Right atrium auricular region (tissue), 2 donors: ENCODE results near the gene VILL. TPM values are rescaled to one million over a fixed set of nuclear protein-coding genes. Genes with fewer than 3 reads are reported as not detected.

ENCODE experiments used
- DNase-seq: peaks from one replicate; pipeline ENCODE4 v3.0.0-alpha.2; 2019; ENCODE audit warnings: low spot score
- H3K27ac ChIP-seq, 2 donors: fragments of 200-600 bp; sonication (generic); 1 replicate in 1 of 2; 2 replicates in 1 of 2; pipeline ENCODE4 v1.5.1; 2016 to 2019
- H3K27me3 ChIP-seq, 2 donors: fragments of 200-600 bp; sonication (generic); one replicate each; pipeline versions ENCODE4 v1.5.1 to v1.6.0; 2017 to 2019
- H3K36me3 ChIP-seq: fragments of 200-600 bp; sonication (generic); one replicate; pipeline ENCODE4 v1.5.1; 2016
- H3K4me1 ChIP-seq, 2 donors: fragments of 200-600 bp; sonication (generic); one replicate each; pipeline versions ENCODE4 v1.5.1 to v1.6.0; 2017 to 2019
- H3K4me3 ChIP-seq, 2 donors: fragments of 200-600 bp; sonication (generic); 1 replicate in 1 of 2; 2 replicates in 1 of 2; pipeline ENCODE4 v1.5.1; 2017 to 2019; ENCODE audit warnings: mild to moderate bottlenecking in 1 of 2, moderate library complexity in 1 of 2
- H3K9me3 ChIP-seq, 2 donors: fragments of 200-600 bp; sonication (generic); one replicate each; pipeline ENCODE4 v1.5.1; 2019
- CTCF ChIP-seq, 2 donors: fragments of 200-600 bp; sonication (generic); IDR thresholded peaks; one replicate each; pipeline ENCODE4 v1.5.1; 2019; ENCODE audit warnings: antibody characterized with exemption in 2 of 2
- total RNA-seq, 2 donors: library from RNA; depleted of rRNA; stranded (reverse); fragments of >200 nt; gene quantifications; one replicate each; pipeline ENCODE4 v1.1.0, GENCODE V29; 2016

The VILL gene
- total RNA-seq, 2 donors from 2014 or later: 4.2 to 12.2 TPM

- no peaks in the 10 kb centered on the region for H3K36me3 ChIP-seq
- DNase-seq: no peak
- no peak for TF ChIP-seq CTCF (IDR thresholded peaks at IDR 0.05)
- H3K9me3 ChIP-seq: no peaks in the 10 kb centered on the region
- no peak overlapping the region for H3K27ac ChIP-seq
- no peaks in the 10 kb centered on the region for H3K27me3 ChIP-seq
- no peak overlapping the region for H3K4me3 ChIP-seq
- peaks cover 0 to 18% of the 10 kb centered on the region in 2 donors for H3K4me1 ChIP-seq
Measured at GRCh38 chr3:37988931-37989525, 1.6 kb upstream of the VILL start.

- H3K27ac ChIP-seq: no peak overlapping the region
- DNase-seq: no peak
Measured at GRCh38 chr3:37989821-37990480, 635 bp upstream of the VILL start.

GRCh38 chr3:37991109-37991508 is 523 bp downstream of the VILL start:
- no peak overlapping the region for H3K27ac ChIP-seq
- H3K4me1 ChIP-seq: peaks cover 0 to 21% of the 10 kb centered on the region in 2 donors
- no peak for TF ChIP-seq CTCF (IDR thresholded peaks at IDR 0.05)
- no peak overlapping the region for H3K4me3 ChIP-seq
- no peaks in the 10 kb centered on the region for H3K9me3 ChIP-seq
- H3K36me3 ChIP-seq: no peaks in the 10 kb centered on the region
- no peak for DNase-seq
- no peaks in the 10 kb centered on the region for H3K27me3 ChIP-seq

More at GRCh38 chr3:37989821-37990480, 635 bp upstream of the VILL start:
- peaks cover 0 to 26% of the 10 kb centered on the region in 2 donors for H3K4me1 ChIP-seq
- TF ChIP-seq CTCF (IDR thresholded peaks at IDR 0.05): no peak
- H3K36me3 ChIP-seq: no peaks in the 10 kb centered on the region
- no peaks in the 10 kb centered on the region for H3K9me3 ChIP-seq
- H3K27me3 ChIP-seq: no peaks in the 10 kb centered on the region
- H3K4me3 ChIP-seq: no peak overlapping the region

GRCh38 chr3:37991823-37992222 is 1.2 kb downstream of the VILL start:
- no peaks in the 10 kb centered on the region for H3K27me3 ChIP-seq
- H3K36me3 ChIP-seq: no peaks in the 10 kb centered on the region
- no peaks in the 10 kb centered on the region for H3K9me3 ChIP-seq
- TF ChIP-seq CTCF (IDR thresholded peaks at IDR 0.05): no peak
- no peak for DNase-seq
- no peak overlapping the region for H3K27ac ChIP-seq
- peaks cover 0 to 16% of the 10 kb centered on the region in 2 donors for H3K4me1 ChIP-seq
- no peak overlapping the region for H3K4me3 ChIP-seq

- no peak overlapping the region for H3K27ac ChIP-seq
- TF ChIP-seq CTCF (IDR thresholded peaks at IDR 0.05): no peak
- no peak for DNase-seq
Measured at GRCh38 chr3:37992271-37993066, 1.9 kb downstream of the VILL start.

More at GRCh38 chr3:37992271-37993066, 1.9 kb downstream of the VILL start:
- Histone ChIP-seq H3K4me3 (no peak overlapping the region), H3K27me3 (no peaks in the 10 kb centered on the region), H3K9me3 (no peaks in the 10 kb centered on the region), H3K36me3 (no peaks in the 10 kb centered on the region), H3K4me1 (peaks cover 0 to 16% of the 10 kb centered on the region in 2 donors)
